ENCODE results near the gene KCTD13.

The KCTD13 gene

GRCh38 chr16:29878172-29878571 lies 47.9 kb downstream of the KCTD13 start:
- Histone ChIP-seq H3K14ac (ENCODE audit: low read length in 2 of 2) (no peak overlapping the region), H3K4me2 (ENCODE audit: low read length, poor library complexity, severe bottlenecking) (no peak overlapping the region), H3K18ac (ENCODE audit: low read depth in 1 of 2, low read length in 2 of 2) (no peak overlapping the region), H2BK5ac (ENCODE audit: low read depth, low read length, poor library complexity, severe bottlenecking) (no peak overlapping the region), H2AK5ac (ENCODE audit: low read length, severe bottlenecking) (no peak overlapping the region), H3K4me3 (ENCODE audit: insufficient read depth in 1 of 2, low read depth in 1 of 2, low read length in 2 of 2) (no peak overlapping the region), H4K91ac (ENCODE audit: low read length) (no peak overlapping the region), H3K27me3 (ENCODE audit: control insufficient read depth in 1 of 2, insufficient read depth in 1 of 2, low read length in 2 of 2) (peaks cover 24 to 45% of the 10 kb centered on the region in 2 experiments), H4K8ac (ENCODE audit: low read length) (no peak overlapping the region), H3K36me3 (ENCODE audit: control insufficient read depth in 1 of 2, insufficient read depth in 2 of 2, low read depth in 1 of 2, low read length in 2 of 2) (peaks cover 0 to 35% of the 10 kb centered on the region in 2 experiments), H3K79me1 (replicated peaks; ENCODE audit: low read length, poor library complexity, severe bottlenecking) (no peaks in the 10 kb centered on the region), H3K23ac (ENCODE audit: low read length in 2 of 2) (no peak overlapping the region), H3K4ac (ENCODE audit: low read depth in 1 of 2, low read length in 2 of 2) (no peak overlapping the region), H2BK15ac (ENCODE audit: low read depth, poor library complexity, severe bottlenecking) (no peak overlapping the region), H3K9ac (ENCODE audit: low read length) (no peak overlapping the region), H3K27ac (ENCODE audit: low read length, poor library complexity, severe bottlenecking) (no peak overlapping the region), H2AFZ (ENCODE audit: low read depth, low read length) (no peak overlapping the region), H3K9me3 (ENCODE audit: control insufficient read depth, low read length) (peaks cover 5% of the 10 kb centered on the region), H2BK120ac (ENCODE audit: low read depth, low read length) (no peak overlapping the region), H3K4me1 (ENCODE audit: control insufficient read depth, insufficient read depth, low read depth, low read length) (peaks cover 2% of the 10 kb centered on the region), H2BK12ac (ENCODE audit: low read length in 2 of 2) (no peak overlapping the region)
- 96% methylated on average over 11 of the region's 14 CpGs for WGBS
- no peak for DNase-seq

GRCh38 chr16:29877266-29877961 lies 48.6 kb downstream of the KCTD13 start:
- Histone ChIP-seq H3K14ac (ENCODE audit: low read length in 2 of 2) (no peak overlapping the region), H3K27ac (ENCODE audit: low read length, poor library complexity, severe bottlenecking) (no peak overlapping the region), H2BK5ac (ENCODE audit: low read depth, low read length, poor library complexity, severe bottlenecking) (no peak overlapping the region), H3K18ac (ENCODE audit: low read depth in 1 of 2, low read length in 2 of 2) (no peak overlapping the region), H3K79me1 (replicated peaks; ENCODE audit: low read length, poor library complexity, severe bottlenecking) (no peaks in the 10 kb centered on the region), H2BK12ac (ENCODE audit: low read length in 2 of 2) (no peak overlapping the region), H3K9me3 (ENCODE audit: control insufficient read depth, low read length) (peaks cover 5% of the 10 kb centered on the region), H3K4me3 (ENCODE audit: insufficient read depth in 1 of 2, low read depth in 1 of 2, low read length in 2 of 2) (no peak overlapping the region), H3K27me3 (ENCODE audit: control insufficient read depth in 1 of 2, insufficient read depth in 1 of 2, low read length in 2 of 2) (peaks cover 24 to 41% of the 10 kb centered on the region in 2 experiments), H3K23ac (ENCODE audit: low read length in 2 of 2) (no peak overlapping the region), H3K4ac (ENCODE audit: low read depth in 1 of 2, low read length in 2 of 2) (no peak overlapping the region), H3K4me1 (ENCODE audit: control insufficient read depth, insufficient read depth, low read depth, low read length) (peaks cover 2% of the 10 kb centered on the region), H2AFZ (ENCODE audit: low read depth, low read length) (no peak overlapping the region), H2BK120ac (ENCODE audit: low read depth, low read length) (no peak overlapping the region), H2BK15ac (ENCODE audit: low read depth, poor library complexity, severe bottlenecking) (no peak overlapping the region), H3K4me2 (ENCODE audit: low read length, poor library complexity, severe bottlenecking) (no peak overlapping the region), H4K91ac (ENCODE audit: low read length) (no peak overlapping the region), H4K8ac (ENCODE audit: low read length) (no peak overlapping the region), H3K36me3 (ENCODE audit: control insufficient read depth in 1 of 2, insufficient read depth in 2 of 2, low read depth in 1 of 2, low read length in 2 of 2) (peaks cover 0 to 38% of the 10 kb centered on the region in 2 experiments), H3K9ac (ENCODE audit: low read length) (no peak overlapping the region), H2AK5ac (ENCODE audit: low read length, severe bottlenecking) (no peak overlapping the region)
- 23% methylated on average over 28 of the region's 28 CpGs for WGBS
- peak; percentile 49 for DNase-seq

DNA sequence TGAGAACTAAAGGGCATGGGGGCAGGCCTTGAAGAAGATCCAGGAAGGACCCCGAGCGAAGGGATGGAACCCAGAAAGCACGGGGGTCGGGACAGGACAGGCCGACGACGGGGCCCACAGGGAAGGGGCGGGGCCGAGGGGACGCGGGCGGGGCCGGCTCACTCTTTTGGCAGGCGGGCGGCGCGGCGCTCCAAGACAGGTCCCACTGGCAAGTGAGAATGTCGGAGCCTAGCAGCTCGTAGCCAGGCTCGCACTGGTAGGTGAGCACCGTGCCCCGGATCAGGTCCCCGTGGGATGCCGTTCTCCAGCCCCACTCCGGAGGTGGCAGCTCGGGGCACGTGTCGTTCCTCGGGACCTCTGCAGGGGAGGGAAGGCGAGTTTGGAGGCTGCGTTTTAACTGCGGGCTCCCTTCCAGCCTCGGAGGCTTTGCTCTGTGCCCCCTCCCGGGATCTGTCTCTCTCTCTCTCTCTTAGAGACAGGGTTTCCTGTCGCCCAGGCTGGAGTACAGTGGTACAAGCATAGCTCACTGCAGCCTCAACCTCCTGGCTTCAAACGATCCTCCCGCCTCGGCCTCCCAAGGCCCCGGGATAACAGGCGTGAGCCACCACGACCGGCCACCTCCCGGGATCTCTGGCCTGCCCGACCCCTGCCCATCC lies 49.3 kb downstream of the KCTD13 start:
- peaks cover 5% of the 10 kb centered on the region for H3K9me3 ChIP-seq (ENCODE audit: control insufficient read depth, low read length)
- no peak overlapping the region for H4K8ac ChIP-seq (ENCODE audit: low read length)
- no peak overlapping the region for H3K4ac ChIP-seq (ENCODE audit: low read depth in 1 of 2, low read length in 2 of 2)
- H2AFZ ChIP-seq (ENCODE audit: low read depth, low read length), result no peak overlapping the region
- peak overlapping the region in 1 of 2 experiments; percentile 58 for H3K4me3 ChIP-seq (ENCODE audit: insufficient read depth in 1 of 2, low read depth in 1 of 2, low read length in 2 of 2)
- no peak overlapping the region for H2BK12ac ChIP-seq (ENCODE audit: low read length in 2 of 2)
- no peak overlapping the region for H4K91ac ChIP-seq (ENCODE audit: low read length)
- H2BK15ac ChIP-seq (ENCODE audit: low read depth, poor library complexity, severe bottlenecking), result no peak overlapping the region
- DNase-seq, result no peak
- no peak overlapping the region for H3K23ac ChIP-seq (ENCODE audit: low read length in 2 of 2)
- H3K27ac ChIP-seq (ENCODE audit: low read length, poor library complexity, severe bottlenecking), result no peak overlapping the region
- H3K14ac ChIP-seq (ENCODE audit: low read length in 2 of 2), result no peak overlapping the region
- H2AK5ac ChIP-seq (ENCODE audit: low read length, severe bottlenecking), result no peak overlapping the region
- no peak overlapping the region for H2BK5ac ChIP-seq (ENCODE audit: low read depth, low read length, poor library complexity, severe bottlenecking)
- no peaks in the 10 kb centered on the region for H3K79me1 ChIP-seq (replicated peaks; ENCODE audit: low read length, poor library complexity, severe bottlenecking)
- H3K9ac ChIP-seq (ENCODE audit: low read length), result no peak overlapping the region
- peaks cover 0 to 45% of the 10 kb centered on the region in 2 experiments for H3K36me3 ChIP-seq (ENCODE audit: control insufficient read depth in 1 of 2, insufficient read depth in 2 of 2, low read depth in 1 of 2, low read length in 2 of 2)
- peaks cover 24 to 46% of the 10 kb centered on the region in 2 experiments for H3K27me3 ChIP-seq (ENCODE audit: control insufficient read depth in 1 of 2, insufficient read depth in 1 of 2, low read length in 2 of 2)
- H3K18ac ChIP-seq (ENCODE audit: low read depth in 1 of 2, low read length in 2 of 2), result no peak overlapping the region
- H3K4me2 ChIP-seq (ENCODE audit: low read length, poor library complexity, severe bottlenecking), result no peak overlapping the region
- H2BK120ac ChIP-seq (ENCODE audit: low read depth, low read length), result no peak overlapping the region
- H3K4me1 ChIP-seq (ENCODE audit: control insufficient read depth, insufficient read depth, low read depth, low read length), result peaks cover 2% of the 10 kb centered on the region
- WGBS, result 11% methylated on average over 36 of the region's 45 CpGs

GRCh38 chr16:29876217-29876593 lies 49.8 kb downstream of the KCTD13 start:
- H2BK12ac ChIP-seq (ENCODE audit: low read length in 2 of 2), result no peak overlapping the region
- H2AFZ ChIP-seq (ENCODE audit: low read depth, low read length), result no peak overlapping the region
- H3K4ac ChIP-seq (ENCODE audit: low read depth in 1 of 2, low read length in 2 of 2), result no peak overlapping the region
- peaks cover 0 to 49% of the 10 kb centered on the region in 2 experiments for H3K36me3 ChIP-seq (ENCODE audit: control insufficient read depth in 1 of 2, insufficient read depth in 2 of 2, low read depth in 1 of 2, low read length in 2 of 2)
- no peak overlapping the region for H2BK15ac ChIP-seq (ENCODE audit: low read depth, poor library complexity, severe bottlenecking)
- peaks cover 24 to 47% of the 10 kb centered on the region in 2 experiments for H3K27me3 ChIP-seq (ENCODE audit: control insufficient read depth in 1 of 2, insufficient read depth in 1 of 2, low read length in 2 of 2)
- H4K8ac ChIP-seq (ENCODE audit: low read length), result no peak overlapping the region
- no peak overlapping the region for H2BK120ac ChIP-seq (ENCODE audit: low read depth, low read length)
- no peak overlapping the region for H2AK5ac ChIP-seq (ENCODE audit: low read length, severe bottlenecking)
- H3K4me1 ChIP-seq (ENCODE audit: control insufficient read depth, insufficient read depth, low read depth, low read length), result peaks cover 2% of the 10 kb centered on the region
- DNase-seq, result no peak
- no peak overlapping the region for H3K18ac ChIP-seq (ENCODE audit: low read depth in 1 of 2, low read length in 2 of 2)
- H3K9me3 ChIP-seq (ENCODE audit: control insufficient read depth, low read length), result peaks cover 5% of the 10 kb centered on the region
- no peak overlapping the region for H3K4me2 ChIP-seq (ENCODE audit: low read length, poor library complexity, severe bottlenecking)
- no peak overlapping the region for H2BK5ac ChIP-seq (ENCODE audit: low read depth, low read length, poor library complexity, severe bottlenecking)
- no peak overlapping the region for H3K27ac ChIP-seq (ENCODE audit: low read length, poor library complexity, severe bottlenecking)
- H3K23ac ChIP-seq (ENCODE audit: low read length in 2 of 2), result no peak overlapping the region
- H3K4me3 ChIP-seq (ENCODE audit: insufficient read depth in 1 of 2, low read depth in 1 of 2, low read length in 2 of 2), result peak overlapping the region in 1 of 2 experiments; percentile 58
- H3K9ac ChIP-seq (ENCODE audit: low read length), result no peak overlapping the region
- H4K91ac ChIP-seq (ENCODE audit: low read length), result no peak overlapping the region
- H3K79me1 ChIP-seq (replicated peaks; ENCODE audit: low read length, poor library complexity, severe bottlenecking), result no peaks in the 10 kb centered on the region
- 27% methylated on average over 18 of the region's 18 CpGs for WGBS
- no peak overlapping the region for H3K14ac ChIP-seq (ENCODE audit: low read length in 2 of 2)
